Activated CD4-positive, alpha-beta T cell treated with anti-CD3 and anti-CD28 coated beads for 36 hours (primary cell): ENCODE results near the gene LCTL. TPM values are rescaled to one million over a fixed set of nuclear protein-coding genes. Genes with fewer than 3 reads are reported as not detected.

Source experiments
- ATAC-seq: fragments of 200-7000 bp; cut with Tn5 transposase; one replicate; pipeline ENCODE4 v1.10.0; 2021; ENCODE audit warnings: mild to moderate bottlenecking, moderate library complexity
- CTCF ChIA-PET: fragments of 350-600 bp; sonication (Branson Sonifier 250); formaldehyde crosslinking; loops from one replicate; lab custom pipeline; 2021; ENCODE audit warnings: antibody characterized with exemption; lab: Charles Lee
- POLR2A ChIA-PET: fragments of 350-600 bp; sonication (Branson Sonifier 250); formaldehyde crosslinking; loops from one replicate; lab custom pipeline; 2021; ENCODE audit warnings: antibody characterized with exemption, inconsistent platforms; lab: Charles Lee
- DNase-seq: peaks from one replicate; pipeline ENCODE4 v3.0.0-alpha.2; 2020
- H3K27ac Mint-ChIP-seq: one replicate; pipeline ENCODE4 v1.8.0; 2021; ENCODE audit warnings: mixed read lengths
- H3K27me3 Mint-ChIP-seq: one replicate; pipeline ENCODE4 v1.8.0; 2021; ENCODE audit warnings: mixed read lengths
- H3K36me3 Mint-ChIP-seq: one replicate; pipeline ENCODE4 v1.8.0; 2021; ENCODE audit warnings: low read depth, mixed read lengths
- H3K4me1 Mint-ChIP-seq: one replicate; pipeline ENCODE4 v1.8.0; 2021; ENCODE audit warnings: mixed read lengths
- H3K4me3 Mint-ChIP-seq: one replicate; pipeline ENCODE4 v1.8.0; 2021; ENCODE audit warnings: mild to moderate bottlenecking, moderate library complexity, mixed read lengths
- H3K9me3 Mint-ChIP-seq: one replicate; pipeline ENCODE4 v1.8.0; 2021; ENCODE audit warnings: low read depth, mixed read lengths
- intact Hi-C, 2 experiments: fragments of 100-400 bp; cut with DNase I in 1 of 2; cut with micrococcal nuclease in 1 of 2; formaldehyde crosslinking; loops; one replicate each; pipeline versions ENCODE4 v1.14.2 to v1.15.1; 2022 to 2024; cut with DNase I, micrococcal nuclease
- total RNA-seq, 2 experiments: library from RNA; stranded (reverse); gene quantifications; one replicate each; pipeline ENCODE4 v1.2.3, GENCODE V29; 2021

LCTL gene
- total RNA-seq, 2 experiments from 2014 or later, result not detected

DNA sequence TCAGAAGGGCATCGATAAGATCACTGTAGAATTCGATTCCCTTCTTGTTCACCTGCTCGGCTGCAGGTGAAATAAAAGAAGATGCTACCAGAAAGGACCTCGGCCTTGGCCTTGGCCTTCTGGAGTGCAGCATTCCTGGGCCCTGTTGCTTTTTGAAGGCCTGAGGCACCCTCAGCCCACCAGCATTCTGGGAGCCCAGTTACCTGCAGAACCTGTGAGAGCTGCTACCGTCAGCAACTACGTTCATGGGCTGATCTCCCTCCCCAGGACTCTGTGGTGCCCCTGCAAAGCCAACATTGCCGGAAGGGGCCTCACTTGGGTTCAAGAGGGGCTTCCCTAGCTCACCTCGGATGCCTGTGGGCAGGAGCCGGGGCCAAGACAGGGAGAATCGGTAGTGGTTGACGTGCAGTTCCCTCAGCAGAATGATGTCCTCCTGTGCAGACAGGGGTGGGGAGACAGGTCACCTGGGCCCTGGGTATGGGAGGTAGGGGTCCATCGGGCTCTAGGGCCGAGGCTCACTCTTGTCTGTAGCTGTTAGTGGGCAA, 2.2 kb downstream of the LCTL start:
- Mint-ChIP-seq H3K36me3 (no peaks in the 10 kb centered on the region), H3K27ac (no peak overlapping the region), H3K4me1 (peaks cover 5% of the 10 kb centered on the region), H3K4me3 (no peak overlapping the region), H3K9me3 (no peaks in the 10 kb centered on the region), H3K27me3 (no peaks in the 10 kb centered on the region)
- ATAC-seq (no peak), DNase-seq (no peak)
- POLR2A ChIA-PET, result no interaction called here
- CTCF ChIA-PET, result no interaction called here
- intact Hi-C loops, result no loop called here

DNA sequence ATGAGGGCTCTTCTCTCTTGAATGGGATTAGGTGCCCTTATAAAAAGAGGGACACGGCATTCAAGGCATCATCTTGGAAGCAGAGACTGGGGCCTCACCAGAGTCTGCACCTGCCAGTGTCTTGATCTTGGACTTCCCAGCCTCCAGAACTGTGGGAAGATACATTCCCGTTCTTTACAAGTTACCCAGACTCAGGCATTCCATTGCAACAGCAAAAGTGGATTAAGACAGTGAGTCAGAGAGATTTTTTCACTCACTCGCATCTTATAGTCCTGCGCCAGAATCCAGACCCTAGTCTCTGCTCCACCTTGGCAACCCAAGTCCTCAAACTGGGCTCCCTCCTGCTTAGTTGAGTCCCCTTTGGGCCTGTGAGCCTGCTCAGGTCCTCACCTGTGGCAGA, 2.7 kb downstream of the LCTL start:
- ChIA-PET CTCF (no interaction called here), POLR2A (no interaction called here)
- ATAC-seq, result no peak
- no peak overlapping the region for H3K4me3 Mint-ChIP-seq
- no peak for DNase-seq
- H3K9me3 Mint-ChIP-seq, result no peaks in the 10 kb centered on the region
- H3K27me3 Mint-ChIP-seq, result no peaks in the 10 kb centered on the region
- intact Hi-C loops, result no loop called here
- H3K36me3 Mint-ChIP-seq, result no peaks in the 10 kb centered on the region
- peaks cover 5% of the 10 kb centered on the region for H3K4me1 Mint-ChIP-seq
- H3K27ac Mint-ChIP-seq, result no peak overlapping the region

DNA sequence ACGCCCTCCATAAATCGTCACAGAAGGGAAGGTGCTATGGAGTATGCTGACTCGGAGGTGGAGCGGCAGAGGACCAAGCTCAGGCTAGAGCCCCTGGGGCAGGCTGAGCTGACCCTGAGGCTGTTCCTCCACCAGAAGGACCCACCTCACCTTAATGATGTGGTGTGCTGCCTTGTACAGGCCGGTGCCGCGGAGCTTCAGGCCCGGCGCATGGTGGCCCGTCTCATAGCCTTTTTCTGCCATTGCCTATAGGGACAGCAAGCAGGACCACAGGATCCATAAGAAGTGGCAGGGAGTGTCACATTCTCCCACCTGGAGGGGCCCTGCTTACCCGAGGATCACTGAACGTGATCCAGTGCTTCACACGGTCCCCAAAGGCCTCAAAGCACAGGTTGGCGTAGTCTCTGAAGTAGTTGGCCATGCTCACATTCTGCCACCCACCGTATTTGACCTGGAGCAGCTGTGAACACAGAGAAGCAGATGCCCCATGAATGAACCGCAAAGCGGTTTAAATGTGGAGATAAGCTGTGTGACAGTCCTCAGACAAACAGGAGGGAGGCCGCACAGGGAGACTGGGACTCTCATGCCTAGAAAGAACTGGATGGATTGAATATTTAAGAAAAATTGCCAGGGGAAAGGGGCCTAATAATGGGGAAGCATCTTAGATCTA, 4.8 kb downstream of the LCTL start:
- ATAC-seq, result no peak

DNA sequence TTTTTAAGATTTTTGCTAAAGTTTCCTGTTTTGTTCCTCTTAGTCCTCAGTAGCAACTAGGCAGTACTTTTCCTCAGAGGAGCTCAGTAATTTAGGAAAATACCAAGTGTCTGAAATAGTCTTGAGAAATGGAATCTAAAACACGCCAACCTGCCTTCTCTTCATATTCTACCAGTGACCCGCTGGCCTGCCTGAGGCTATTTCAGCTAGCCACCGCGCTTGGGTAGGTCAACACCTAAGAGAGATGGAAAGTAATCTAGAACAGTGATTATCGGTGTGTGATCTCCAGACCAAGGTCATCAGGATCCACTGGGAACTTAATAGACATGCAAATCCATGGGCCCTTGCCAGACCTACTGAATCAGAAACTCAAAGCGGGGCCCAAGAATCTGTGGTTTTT, 7.5 kb downstream of the LCTL start:
- Mint-ChIP-seq H3K27me3 (no peaks in the 10 kb centered on the region), H3K27ac (no peak overlapping the region), H3K36me3 (peaks cover 9% of the 10 kb centered on the region), H3K4me3 (no peak overlapping the region), H3K9me3 (peaks cover 5% of the 10 kb centered on the region), H3K4me1 (no peaks in the 10 kb centered on the region)
- DNase-seq, result no peak
- intact Hi-C loops, result no loop called here
- ChIA-PET CTCF (interaction anchor here (0.5 to 0.7 kb wide), 3 partner anchors 11 to 1518 kb away, joined by 3 to 4 read pairs (median 3); no protein-coding TSS in a partner anchor), POLR2A (no interaction called here)
- ATAC-seq, result no peak

More for the DNA sequence above, 4.8 kb downstream of the LCTL start:
- CTCF ChIA-PET, result interaction anchor here (0.6 to 1.0 kb wide), 3 partner anchors 10 to 291 kb away, joined by 3 read pairs; no protein-coding TSS in a partner anchor
- H3K9me3 Mint-ChIP-seq, result no peaks in the 10 kb centered on the region
- H3K27ac Mint-ChIP-seq, result no peak overlapping the region
- POLR2A ChIA-PET, result no interaction called here
- DNase-seq, result no peak
- intact Hi-C loops, result no loop called here
- no peak overlapping the region for H3K4me3 Mint-ChIP-seq
- H3K4me1 Mint-ChIP-seq, result no peaks in the 10 kb centered on the region
- no peaks in the 10 kb centered on the region for H3K36me3 Mint-ChIP-seq
- H3K27me3 Mint-ChIP-seq, result no peaks in the 10 kb centered on the region

DNA sequence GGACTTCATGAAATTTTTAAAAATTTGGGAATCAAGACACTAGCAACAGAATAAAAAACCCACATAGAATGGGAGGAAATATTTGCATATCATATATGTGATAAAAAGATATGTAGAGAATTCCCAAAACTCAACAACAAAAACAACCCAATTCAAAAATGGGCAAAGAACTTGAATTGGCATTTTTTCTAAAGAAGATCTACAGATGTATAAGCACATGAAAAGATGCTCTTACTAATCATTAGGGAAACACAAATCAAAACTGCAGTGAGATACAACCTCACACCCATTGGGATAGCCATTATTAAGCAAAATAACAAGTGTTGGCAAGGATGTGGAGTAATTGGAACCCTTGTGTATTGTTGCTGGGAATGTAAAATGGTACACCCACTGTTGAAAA, 10.1 kb downstream of the LCTL start:
- intact Hi-C loops, result no loop called here
- H3K27me3 Mint-ChIP-seq, result no peaks in the 10 kb centered on the region
- POLR2A ChIA-PET, result no interaction called here
- ATAC-seq, result no peak
- DNase-seq, result no peak
- no peak overlapping the region for H3K27ac Mint-ChIP-seq
- H3K4me3 Mint-ChIP-seq, result no peak overlapping the region
- peaks cover 5% of the 10 kb centered on the region for H3K9me3 Mint-ChIP-seq
- peaks cover 3% of the 10 kb centered on the region for H3K4me1 Mint-ChIP-seq
- H3K36me3 Mint-ChIP-seq, result peaks cover 17% of the 10 kb centered on the region
- CTCF ChIA-PET, result no interaction called here

DNA sequence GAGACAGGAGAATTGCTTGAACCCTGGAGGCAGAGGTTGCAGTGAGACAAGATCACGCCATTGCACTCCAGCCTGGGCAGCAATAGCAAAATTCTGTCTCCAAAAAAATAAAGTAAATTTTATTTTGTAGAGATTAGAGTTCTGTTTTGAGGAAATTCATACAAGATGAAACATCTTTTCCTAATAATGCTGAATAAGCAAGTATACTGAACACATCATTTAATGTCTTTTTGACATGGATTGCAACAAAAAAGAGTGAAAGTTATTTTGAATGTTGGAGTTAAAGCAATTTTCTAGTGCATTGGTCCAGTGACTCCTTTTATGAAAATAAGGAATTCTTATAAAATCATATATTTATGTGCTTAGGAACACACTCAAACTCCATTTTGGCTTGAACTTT, 20.5 kb downstream of the LCTL start:
- POLR2A ChIA-PET, result no interaction called here

DNA sequence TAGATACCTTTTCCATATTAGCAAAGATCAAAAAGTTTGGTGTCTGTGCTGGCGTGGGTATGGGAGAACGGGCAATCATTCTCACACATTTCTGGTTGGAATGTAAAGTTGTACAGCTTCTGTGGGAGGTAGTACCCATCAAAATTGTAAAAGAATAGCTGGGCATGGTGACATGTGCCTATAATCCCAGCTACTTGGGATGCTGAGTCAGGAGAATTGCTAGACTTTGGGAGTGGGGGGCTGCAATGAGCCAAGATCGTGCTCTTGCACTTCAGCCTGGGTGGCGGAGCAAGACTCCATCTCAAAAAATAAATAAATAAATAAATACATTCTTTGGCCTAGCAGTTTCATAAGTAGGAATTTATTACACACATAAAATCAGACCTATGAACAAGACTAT, 22.9 kb downstream of the LCTL start:
- no peaks in the 10 kb centered on the region for H3K4me1 Mint-ChIP-seq
- intact Hi-C loops, result no loop called here
- no peaks in the 10 kb centered on the region for H3K27me3 Mint-ChIP-seq
- no peak overlapping the region for H3K27ac Mint-ChIP-seq
- H3K4me3 Mint-ChIP-seq, result no peak overlapping the region
- ChIA-PET CTCF (interaction anchor here (0.8 to 1.8 kb wide), 4 partner anchors 19 to 43 kb away, joined by 3 to 5 read pairs (median 4); partner anchors contain the start of gene LCTL), POLR2A (interaction anchor here (0.6 kb wide), 1 partner anchor 439 kb away, joined by 3 read pairs; no protein-coding TSS in a partner anchor)
- H3K36me3 Mint-ChIP-seq, result peaks cover 30% of the 10 kb centered on the region
- no peak for ATAC-seq
- DNase-seq, result no peak
- no peaks in the 10 kb centered on the region for H3K9me3 Mint-ChIP-seq

More for the DNA sequence above, 20.5 kb downstream of the LCTL start:
- Mint-ChIP-seq H3K36me3 (peaks cover 22% of the 10 kb centered on the region), H3K4me3 (no peak overlapping the region), H3K9me3 (no peaks in the 10 kb centered on the region), H3K4me1 (no peaks in the 10 kb centered on the region), H3K27me3 (no peaks in the 10 kb centered on the region), H3K27ac (no peak overlapping the region)
- CTCF ChIA-PET, result no interaction called here
- ATAC-seq, result no peak
- DNase-seq, result no peak
- intact Hi-C loops, result no loop called here

DNA sequence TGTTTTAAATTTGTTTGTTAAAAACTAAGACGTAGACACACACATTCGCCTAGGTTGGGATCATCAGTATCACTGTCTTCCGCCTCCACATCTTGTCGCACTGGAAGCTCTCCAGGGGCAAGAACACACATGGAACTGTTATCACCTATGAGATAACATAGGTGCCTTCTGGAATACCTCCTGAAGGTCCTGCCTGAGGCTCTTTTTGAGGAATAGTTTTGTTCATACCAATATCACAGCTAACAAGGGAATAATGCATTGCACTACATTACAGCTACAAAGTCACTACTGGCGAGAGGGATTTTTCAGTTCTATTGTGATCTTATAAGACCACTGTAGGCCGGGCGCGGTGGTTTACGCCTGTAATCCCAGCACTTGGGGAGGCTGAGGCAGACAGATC, 30.7 kb downstream of the LCTL start:
- POLR2A ChIA-PET, result interaction anchor here (0.6 kb wide), 2 partner anchors 11 to 48 kb away, joined by 3 to 4 read pairs; no protein-coding TSS in a partner anchor
- intact Hi-C loops, result no loop called here
- Mint-ChIP-seq H3K27me3 (no peaks in the 10 kb centered on the region), H3K9me3 (no peaks in the 10 kb centered on the region), H3K4me3 (no peak overlapping the region), H3K27ac (no peak overlapping the region), H3K36me3 (peaks cover 37% of the 10 kb centered on the region), H3K4me1 (no peaks in the 10 kb centered on the region)
- no peak for ATAC-seq
- CTCF ChIA-PET, result interaction anchor here (0.6 to 0.7 kb wide), 2 partner anchors 151 to 207 kb away, joined by 3 to 4 read pairs; no protein-coding TSS in a partner anchor
- DNase-seq, result no peak

DNA sequence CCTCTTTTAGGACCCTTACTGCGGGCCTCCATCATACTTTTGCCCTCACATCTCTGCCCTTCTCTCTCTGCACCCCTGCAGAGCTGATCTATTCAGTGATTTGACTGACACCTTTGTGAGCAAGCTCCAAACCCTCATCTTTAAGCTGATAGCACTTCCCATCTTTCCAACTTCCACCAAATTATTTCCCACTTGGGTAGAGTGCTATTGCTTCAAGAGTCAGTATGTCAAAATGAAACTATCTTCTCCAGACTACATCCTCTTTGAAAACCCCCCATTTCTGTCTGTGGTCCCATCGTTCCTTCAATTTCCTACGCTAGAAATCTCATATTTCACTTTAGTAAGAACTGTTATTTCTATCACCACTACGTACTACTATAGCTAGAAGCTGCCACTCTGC, 41.0 kb downstream of the LCTL start:
- Mint-ChIP-seq H3K4me3 (no peak overlapping the region), H3K36me3 (peaks cover 39% of the 10 kb centered on the region), H3K4me1 (no peaks in the 10 kb centered on the region), H3K27ac (no peak overlapping the region), H3K9me3 (no peaks in the 10 kb centered on the region), H3K27me3 (no peaks in the 10 kb centered on the region)
- intact Hi-C loops, result no loop called here
- POLR2A ChIA-PET, result no interaction called here
- CTCF ChIA-PET, result interaction anchor here (1.1 to 1.6 kb wide), 2 partner anchors 18 to 27 kb away, joined by 3 to 4 read pairs; no protein-coding TSS in a partner anchor
- ATAC-seq (no peak), DNase-seq (no peak)

DNA sequence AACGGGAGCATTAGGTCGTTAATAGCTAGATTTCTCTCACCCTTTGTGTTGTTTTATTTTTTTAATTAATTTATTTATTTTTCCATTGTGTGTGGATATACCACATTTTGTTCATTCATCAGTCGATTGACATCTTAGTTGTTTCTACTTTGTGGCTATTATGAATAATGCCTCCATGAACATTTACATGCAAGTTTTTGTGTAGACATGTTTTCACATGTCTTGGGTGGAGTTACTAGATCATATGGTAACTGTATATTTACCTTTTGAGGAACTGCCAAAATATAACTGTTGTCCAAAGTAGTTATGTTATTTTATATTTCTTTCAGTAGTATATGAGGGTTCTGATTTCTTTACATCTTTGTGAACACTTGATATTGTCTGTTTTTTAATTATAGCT, 41.9 kb downstream of the LCTL start:
- H3K4me1 Mint-ChIP-seq, result no peaks in the 10 kb centered on the region
- DNase-seq (no peak), ATAC-seq (no peak)
- H3K4me3 Mint-ChIP-seq, result no peak overlapping the region
- ChIA-PET CTCF (interaction anchor here (1.1 to 1.6 kb wide), 3 partner anchors 12 to 26 kb away, joined by 3 to 5 read pairs (median 4); no protein-coding TSS in a partner anchor), POLR2A (interaction anchor here (0.7 kb wide), 1 partner anchor 11 kb away, joined by 4 read pairs; no protein-coding TSS in a partner anchor)
- H3K27ac Mint-ChIP-seq, result no peak overlapping the region
- H3K27me3 Mint-ChIP-seq, result no peaks in the 10 kb centered on the region
- peaks cover 35% of the 10 kb centered on the region for H3K36me3 Mint-ChIP-seq
- no peaks in the 10 kb centered on the region for H3K9me3 Mint-ChIP-seq
- intact Hi-C loops, result no loop called here

DNA sequence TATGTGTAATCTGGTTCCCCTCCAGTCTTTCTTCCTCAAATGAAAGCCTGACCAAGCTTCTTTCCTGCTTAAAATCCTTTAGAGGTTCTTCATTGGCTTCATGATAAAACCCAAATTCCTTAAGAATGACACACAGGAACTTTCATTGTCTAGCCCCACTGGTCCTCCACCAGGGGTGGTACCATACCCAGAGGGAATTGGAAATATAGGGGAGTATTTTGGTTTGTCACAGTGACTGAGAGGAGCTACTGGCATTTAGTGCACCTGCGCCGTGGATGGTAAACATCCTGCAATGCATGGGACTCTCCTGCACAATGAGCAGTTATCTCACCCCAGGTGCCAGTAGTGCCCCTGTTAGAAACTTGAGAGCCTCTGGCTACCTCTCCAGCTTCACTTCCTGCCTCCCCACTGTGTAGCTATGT, 49.9 kb downstream of the LCTL start:
- Mint-ChIP-seq H3K4me3 (no peak overlapping the region), H3K27me3 (no peaks in the 10 kb centered on the region), H3K4me1 (no peaks in the 10 kb centered on the region), H3K36me3 (peaks cover 23% of the 10 kb centered on the region), H3K27ac (no peak overlapping the region), H3K9me3 (no peaks in the 10 kb centered on the region)
- POLR2A ChIA-PET, result interaction anchor here (0.6 kb wide), 1 partner anchor 847 kb away, joined by 3 read pairs; no protein-coding TSS in a partner anchor
- ATAC-seq (no peak), DNase-seq (no peak)
- intact Hi-C loops, result no loop called here
- CTCF ChIA-PET, result interaction anchor here (0.6 kb wide), 1 partner anchor 10 kb away, joined by 3 read pairs; no protein-coding TSS in a partner anchor
